HG02798 (cell line): ENCODE measurements around the gene CLSTN2.

ENCODE experiments used
- ATAC-seq: cut with Tn5 transposase; IDR thresholded peaks from one replicate; pipeline ENCODE4 v1.9.1; 2021; ENCODE audit warnings: mild to moderate bottlenecking; ENCODE audit not compliant: unreplicated experiment, poor library complexity

The CLSTN2 gene

DNA sequence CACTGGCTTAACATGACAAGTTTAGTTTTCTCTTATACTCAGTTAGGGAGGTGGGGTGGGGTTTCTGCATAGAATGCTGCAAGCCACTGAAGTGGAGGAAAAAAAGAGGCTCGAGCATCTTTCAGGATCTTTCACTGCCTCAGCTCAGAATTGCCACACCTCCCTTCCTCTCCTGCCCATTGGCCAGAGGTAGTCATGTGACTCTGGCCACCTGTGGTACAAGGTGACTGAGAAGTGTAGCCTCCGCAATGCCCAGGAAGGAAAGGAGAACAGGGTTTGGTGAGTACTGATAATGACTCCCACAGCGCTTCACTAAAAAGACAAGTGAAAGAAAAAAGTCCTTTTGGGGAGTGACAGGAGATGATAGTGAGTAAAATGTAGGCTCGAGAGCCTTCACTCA lies 618.6 kb downstream of the CLSTN2 start:
- ATAC-seq = no peak

DNA sequence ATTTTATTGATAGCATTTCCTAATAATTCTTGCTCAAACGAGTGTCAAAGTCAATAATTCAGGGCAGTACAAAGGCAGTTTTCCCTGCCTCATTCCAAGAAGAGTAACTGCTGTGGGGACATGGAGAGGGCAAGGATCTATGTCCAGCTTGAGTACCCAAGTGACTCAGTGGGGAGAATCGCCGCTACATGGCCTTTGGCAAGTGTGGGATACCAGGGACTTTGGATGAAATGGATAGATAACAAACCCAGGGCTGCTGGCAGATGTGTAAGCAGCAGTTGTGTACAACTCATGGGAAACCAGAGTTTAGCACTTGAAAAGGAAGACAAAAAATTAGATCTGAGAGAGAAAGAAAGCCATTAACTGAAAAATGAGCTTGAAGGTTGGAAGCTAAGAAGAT lies 620.7 kb downstream of the CLSTN2 start:
- ATAC-seq = no peak

DNA sequence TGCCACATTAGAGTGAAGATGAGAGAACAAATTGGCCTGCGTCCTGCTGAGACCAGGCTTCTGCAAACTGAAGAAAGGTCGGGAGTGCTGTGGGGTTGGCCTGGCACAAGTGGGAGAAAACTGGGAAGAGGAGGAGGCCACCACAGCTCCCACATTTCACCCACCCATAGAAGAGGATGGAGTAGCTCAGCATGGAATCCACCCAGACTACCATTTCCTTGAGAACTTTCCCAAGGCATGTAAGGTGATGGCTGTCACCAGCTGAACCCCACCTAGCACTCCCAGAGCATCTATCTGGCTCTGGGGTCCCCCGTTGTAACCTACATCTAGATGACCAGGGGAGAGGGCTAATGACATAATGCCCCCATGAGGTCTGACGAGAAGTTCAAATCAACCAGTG lies 622.5 kb downstream of the CLSTN2 start:
- ATAC-seq = no peak

DNA sequence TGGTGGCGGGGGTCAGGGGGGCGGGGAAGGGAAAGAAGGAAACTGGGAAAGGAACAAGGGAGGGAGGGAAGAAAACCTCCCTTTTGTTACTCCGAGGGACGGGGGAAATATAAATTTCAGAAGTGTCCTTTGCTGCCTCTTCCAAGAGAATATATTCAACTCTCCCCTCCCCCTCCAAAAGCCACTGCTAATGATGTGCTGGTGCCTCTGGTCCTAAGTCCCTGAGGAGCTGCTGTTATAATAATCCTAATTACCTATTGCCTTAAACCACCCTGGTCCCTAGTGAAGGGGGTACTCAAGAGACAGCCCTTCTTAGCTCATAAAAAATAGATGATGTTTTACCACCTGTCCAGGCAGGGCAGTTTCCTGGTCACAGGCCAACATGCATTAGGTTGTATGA lies 624.6 kb downstream of the CLSTN2 start:
- ATAC-seq = no peak

DNA sequence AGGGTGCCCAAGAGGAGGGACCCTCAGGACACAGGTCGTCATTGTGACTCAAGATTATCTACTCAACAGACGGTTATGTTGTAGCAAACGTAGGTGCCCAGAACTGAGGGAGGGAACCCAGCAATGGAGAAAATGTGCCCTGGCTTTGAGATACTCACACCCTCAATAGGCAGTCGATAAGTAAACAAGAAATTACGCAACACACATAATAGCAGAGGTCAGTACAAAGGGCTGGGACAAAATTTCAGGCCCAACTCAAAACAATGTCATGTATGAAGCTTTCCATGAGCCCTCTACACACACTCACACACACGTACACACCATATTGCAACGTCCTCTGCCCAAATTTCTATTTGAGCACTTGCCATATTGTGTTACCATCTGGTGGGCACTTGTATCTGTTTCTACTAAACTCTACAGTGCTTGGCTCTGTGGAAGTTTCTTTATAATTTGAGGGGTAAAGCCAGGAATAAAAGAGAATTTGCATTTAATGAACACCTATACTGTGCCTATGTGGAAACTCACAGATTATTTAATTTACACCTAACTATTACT lies 628.3 kb downstream of the CLSTN2 start:
- no peak for ATAC-seq

DNA sequence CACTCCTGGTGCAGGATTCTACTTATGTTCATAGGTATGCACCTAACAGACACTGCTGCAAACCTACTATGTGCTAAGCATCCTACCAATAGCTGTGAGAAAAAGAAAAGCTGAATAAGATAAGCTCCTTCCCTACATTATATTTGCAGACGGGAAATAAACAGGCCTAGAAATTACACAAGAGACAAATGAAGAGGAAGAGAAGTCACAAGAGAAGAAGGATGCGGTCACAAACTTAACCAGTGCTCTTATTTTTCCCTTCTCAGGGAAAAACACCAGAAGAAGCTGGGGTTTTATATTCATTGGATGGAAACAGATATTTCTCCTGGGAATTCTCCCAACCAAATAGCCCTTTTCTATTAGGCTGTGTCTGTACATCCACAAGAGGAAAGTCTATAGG lies 633.1 kb downstream of the CLSTN2 start:
- no peak for ATAC-seq

DNA sequence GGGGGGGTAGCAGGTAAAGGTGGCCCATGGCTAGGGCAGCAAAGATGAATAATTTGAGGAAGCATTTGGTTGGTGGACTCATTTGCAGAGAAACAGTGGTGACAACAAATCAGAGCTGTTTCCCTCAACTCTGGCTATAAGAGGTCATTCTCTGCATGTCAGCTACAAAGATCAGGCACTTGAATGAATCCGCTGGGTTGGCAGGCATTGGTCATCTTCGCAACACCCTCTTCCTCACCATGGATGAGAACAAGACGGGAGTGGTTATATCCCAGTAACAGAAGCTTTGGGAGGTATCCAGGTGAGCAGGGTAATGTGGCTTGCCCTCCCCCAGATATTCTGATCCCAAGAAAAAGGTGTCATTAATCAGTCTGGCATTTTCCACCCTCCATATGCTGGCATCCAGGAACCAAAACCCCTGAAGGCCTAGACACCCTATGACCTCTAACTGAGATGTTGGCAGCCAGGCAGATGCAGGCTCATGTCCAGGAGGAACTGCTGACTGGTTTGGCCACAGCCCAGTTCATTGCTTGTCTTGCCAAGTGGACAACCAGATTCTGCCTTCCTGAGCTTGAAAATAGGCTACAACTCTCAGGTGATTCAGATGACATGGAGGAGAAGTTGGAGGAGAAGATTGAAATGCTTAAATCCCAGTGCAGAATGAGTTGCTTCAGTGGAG lies 634.0 kb downstream of the CLSTN2 start:
- no peak for ATAC-seq

DNA sequence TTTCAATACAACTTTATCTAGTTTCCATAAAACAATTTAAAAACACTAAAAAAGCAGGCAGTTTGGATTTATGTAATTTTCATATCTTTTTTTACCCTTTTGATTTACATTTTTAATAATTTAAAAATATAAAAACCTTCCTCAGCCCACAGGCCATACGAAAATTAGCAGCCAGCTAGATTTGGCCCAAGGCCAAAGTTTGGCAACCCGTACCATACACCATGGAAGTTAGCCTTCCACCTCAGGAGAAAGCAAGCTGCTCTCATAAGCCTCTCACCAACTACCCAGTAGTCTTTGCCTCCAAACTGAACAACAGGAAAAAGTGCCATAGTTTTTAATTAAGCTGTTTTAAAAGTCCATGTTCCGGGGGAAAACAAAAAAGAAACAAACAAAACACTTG lies 635.6 kb downstream of the CLSTN2 start:
- no peak for ATAC-seq

DNA sequence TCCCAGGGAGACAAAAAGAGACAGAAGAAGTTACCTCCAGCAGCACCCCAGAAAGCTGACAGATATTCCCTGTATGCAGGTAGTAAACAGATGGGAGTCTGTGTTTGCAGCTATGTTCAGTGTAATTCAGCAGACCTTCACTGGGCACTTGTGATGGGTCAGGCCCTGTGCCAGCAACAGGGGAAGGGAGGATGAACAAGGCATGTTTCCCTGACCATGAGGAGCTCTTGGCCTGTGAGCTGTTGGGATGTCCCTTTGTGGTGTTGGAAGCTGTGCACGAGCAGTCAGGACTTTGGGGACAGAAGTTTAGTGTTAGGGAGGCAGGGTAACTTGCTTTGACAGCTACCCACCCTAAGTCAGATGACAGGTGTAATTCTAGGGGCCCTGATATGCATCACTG lies 636.9 kb downstream of the CLSTN2 start:
- ATAC-seq = no peak

DNA sequence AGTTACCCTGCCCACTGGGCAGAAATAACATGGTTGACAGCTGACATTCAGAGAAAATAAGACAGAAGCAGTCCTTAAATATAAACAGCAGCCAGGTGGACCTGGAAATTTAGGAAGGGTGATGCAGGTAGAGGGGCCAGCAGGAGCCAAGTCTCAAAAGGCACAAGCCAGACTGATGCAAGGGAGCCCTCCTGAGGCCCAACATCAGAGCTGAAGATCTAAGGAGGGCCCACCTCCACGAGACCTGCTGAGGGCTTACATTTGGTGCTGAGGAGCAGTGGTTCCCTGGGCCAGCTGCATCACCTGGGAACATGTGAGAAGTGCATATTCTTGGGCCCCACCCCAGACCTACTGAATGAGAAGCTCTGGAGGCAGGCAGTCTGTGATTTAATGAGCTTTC lies 637.3 kb downstream of the CLSTN2 start:
- ATAC-seq = no peak

DNA sequence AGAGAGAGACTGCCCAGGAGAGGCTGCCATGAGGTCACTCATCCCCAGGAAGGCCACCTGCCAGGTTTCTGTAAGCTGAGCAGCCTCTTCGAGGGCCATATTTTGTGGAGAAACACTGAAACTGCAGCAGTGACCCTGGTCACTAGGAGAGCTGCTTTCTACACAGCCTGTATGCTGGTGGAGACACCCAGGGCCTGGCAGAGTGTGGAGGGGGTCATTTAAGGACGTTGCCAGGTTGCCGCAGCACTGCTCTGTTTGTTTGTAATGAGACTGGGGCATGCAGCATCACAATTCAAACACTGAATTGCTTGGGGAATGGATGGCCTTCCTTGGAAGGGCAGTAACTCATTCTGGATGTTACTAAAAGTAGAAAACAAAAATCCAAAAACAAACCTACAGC lies 638.0 kb downstream of the CLSTN2 start:
- no peak for ATAC-seq

DNA sequence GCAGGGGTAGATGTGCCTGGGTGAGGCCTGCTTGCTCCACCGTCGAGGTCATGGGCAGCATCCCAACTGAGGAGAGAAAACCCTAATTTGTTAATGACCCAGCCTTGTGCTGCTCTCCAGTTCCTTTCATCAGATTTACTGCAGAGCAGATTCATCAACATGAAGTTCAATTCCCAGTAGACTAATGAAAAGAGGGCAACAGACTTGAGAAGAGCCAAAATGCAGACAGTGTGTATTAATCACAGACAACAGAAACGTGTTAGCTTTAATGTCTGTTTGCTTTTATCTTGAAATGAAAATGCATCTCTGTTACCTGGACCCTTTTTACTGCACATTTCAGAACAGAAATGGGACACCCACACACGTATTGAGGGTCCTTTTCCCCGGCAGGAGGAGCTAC lies 639.4 kb downstream of the CLSTN2 start:
- ATAC-seq = no peak

DNA sequence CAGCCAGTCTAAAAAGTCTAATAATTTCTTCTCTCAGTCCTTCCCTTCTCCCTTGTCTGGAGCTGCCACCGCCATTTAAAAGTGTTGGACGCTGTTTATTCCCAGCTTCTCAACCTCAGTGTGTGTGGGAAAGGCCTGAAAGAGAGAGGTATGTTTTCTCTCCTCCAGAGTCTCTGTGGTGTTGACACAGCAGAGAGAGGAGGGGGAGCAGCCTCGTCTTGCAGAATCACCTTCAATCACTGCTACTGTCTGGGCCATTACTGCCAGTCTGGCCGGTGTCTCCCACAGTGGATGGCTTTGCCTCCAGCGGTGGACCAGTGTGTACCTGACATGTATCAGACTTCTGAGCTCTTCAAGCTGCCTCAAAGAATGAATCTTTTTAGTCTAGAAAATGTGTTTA lies 641.5 kb downstream of the CLSTN2 start:
- ATAC-seq = no peak

DNA sequence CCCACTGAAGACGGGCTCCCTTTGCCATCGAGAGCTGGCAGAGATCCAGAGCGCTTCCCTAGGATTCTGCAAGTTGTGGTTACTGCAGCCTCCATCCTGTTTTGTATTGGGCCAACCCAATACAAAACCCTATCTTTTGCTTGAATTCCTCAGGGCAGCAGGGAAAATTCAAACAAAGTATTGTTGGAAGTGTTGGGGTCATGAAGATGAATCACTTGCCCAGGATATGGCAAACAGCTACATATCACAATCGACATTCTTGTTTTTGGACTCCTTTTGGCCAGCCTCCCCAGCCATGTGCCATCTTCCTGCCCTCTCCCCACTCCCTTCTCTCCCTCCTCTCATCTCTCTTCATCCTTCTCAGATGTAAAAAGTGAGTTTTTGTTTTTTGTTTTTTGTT lies 642.9 kb downstream of the CLSTN2 start:
- no peak for ATAC-seq

DNA sequence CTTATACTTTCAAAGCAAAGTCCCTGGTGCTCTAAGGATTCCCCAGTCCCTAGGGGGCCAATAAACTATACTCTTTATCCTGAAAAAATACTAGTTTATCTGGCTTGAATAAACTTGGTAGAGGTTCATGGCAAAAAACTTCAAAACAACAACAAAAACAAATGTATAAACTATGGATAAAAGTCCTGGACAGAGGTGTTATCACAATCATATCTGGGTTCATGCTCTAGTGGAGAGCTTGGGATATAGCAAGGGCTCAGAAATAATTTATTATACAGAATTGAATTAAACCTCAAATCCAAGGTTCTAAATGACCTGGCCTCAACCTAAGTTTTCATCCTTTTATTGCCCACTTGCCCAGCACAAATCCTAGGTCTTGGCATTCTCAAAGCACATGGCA lies 644.3 kb downstream of the CLSTN2 start:
- ATAC-seq = no peak

DNA sequence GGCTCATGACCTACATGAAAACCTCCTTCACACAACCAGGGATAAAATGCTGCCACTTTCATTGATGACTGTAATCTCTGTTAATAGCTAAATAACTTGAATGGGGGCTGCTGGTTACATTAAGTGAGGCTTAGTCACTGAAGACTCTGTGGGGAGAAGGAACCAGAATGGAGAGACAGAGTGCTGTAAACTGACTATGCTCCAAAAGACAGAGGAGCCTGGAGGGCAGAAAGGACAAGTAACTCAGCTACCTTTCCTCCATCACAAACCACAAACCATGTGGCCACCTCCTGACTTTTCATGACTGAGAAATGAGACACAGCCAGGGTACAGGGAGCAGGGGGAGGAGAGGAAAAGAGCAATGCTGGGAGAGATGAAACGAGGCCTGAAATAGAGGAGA lies 645.8 kb downstream of the CLSTN2 start:
- no peak for ATAC-seq

DNA sequence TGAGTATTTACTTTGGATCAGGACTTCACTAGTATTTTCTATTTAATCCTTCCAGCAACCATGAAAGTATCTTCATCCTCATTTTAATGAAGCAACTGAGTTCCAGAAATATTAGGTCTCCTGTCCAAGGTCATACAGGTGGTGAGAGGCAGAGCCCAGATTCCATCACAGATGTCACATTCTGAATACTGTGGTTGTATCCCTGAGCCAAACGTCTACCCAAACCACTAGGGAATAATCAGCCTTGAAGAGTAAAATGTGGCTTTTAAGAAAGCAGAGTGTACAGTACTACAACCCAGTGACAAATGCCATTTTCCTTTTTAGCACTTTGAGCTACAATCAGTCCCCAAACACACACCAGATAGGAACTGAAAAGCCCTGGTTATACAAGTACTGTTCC lies 649.6 kb downstream of the CLSTN2 start:
- ATAC-seq = no peak

DNA sequence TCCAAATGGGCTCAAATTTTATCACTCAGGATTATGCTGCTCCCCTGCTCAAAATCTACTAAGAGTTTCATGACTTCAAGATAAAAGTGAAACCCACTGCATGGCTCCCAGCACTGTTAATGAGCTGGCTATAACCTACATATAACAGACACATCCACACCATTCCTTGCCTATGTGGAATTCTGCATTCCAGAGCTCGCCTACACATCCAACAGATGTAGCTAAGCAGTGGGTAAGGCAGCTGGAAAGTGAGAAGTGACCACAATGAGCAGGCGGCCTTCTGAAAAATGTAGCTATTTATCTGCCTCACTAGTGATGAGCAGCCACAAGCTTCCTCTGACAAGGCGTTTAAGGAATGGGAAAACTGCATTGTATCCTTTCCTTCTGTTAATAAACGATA lies 650.8 kb downstream of the CLSTN2 start:
- ATAC-seq = no peak

DNA sequence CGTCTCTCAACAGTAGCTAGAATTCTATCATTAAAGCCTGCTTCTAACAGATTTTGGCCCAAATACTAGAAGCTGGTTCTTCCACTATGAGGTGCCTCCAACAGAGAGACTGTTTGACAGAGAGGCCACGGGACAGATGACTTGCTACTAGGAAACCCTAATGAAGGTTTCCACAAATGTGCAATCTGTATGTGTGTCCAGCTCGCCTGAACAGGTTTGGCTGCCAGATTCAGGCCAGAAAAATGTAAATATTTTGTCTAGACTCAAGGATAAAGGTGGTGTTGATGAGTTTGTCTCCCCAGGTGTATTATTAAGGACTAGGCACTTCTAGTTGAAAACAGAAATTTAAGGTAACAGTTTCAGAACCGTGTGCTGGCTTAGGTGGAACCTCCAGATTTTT lies 651.3 kb downstream of the CLSTN2 start:
- no peak for ATAC-seq

DNA sequence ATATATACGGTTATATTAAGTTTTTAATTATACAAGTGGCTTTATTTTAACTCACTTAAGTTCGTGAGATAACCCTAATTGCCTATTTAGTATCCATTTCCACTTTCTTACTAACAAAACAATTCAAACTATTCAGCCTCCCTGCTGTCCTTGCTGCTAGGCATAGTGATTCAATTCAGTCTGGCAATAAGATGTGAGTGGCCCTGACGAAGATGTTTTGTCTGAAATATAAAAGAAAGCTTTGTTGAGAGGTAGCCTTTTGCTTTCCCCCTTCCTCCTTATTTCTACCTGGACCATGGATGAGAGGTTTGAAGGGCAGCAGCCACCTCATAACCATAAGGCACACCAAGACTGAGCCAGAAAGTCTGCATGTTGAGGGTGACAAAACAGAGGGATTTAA lies 653.6 kb downstream of the CLSTN2 start:
- ATAC-seq = no peak

DNA sequence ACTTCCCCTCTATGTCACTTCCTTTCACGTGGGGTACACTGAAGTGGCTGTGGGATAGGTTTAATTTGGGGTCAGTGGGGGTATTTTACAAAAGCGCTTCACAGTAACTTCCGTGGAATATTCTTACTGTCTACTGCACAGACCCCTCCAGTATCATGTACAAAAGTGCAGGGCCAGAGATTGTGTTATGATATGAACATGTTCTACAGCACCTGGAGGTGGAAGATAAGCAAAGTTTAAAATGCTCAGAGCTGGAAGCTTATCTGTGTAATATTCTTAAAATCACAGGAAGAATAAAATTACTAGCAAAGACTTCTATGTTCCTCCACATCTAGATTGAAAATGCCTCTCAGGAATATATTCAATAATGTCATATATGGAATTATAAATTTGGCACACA lies 658.8 kb downstream of the CLSTN2 start:
- ATAC-seq = no peak

DNA sequence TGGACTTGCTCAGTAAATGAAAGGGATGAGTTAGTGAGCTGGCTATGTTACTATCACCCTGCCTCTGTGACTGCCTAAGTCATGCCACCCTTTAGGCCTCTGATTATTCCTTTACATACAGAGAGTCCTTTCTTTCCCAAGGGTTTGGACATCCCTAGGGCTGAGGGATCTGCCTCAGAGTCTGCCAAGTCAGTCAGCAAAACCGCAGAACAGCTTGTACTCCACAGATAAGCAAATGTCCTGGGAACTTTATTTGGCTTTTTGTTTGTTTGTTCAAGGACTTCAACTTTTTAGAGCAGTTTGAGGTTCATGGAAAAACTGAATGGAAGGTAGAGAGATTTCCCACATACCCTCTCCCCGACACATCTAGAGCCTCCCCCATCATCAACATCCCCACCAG lies 660.3 kb downstream of the CLSTN2 start:
- no peak for ATAC-seq

DNA sequence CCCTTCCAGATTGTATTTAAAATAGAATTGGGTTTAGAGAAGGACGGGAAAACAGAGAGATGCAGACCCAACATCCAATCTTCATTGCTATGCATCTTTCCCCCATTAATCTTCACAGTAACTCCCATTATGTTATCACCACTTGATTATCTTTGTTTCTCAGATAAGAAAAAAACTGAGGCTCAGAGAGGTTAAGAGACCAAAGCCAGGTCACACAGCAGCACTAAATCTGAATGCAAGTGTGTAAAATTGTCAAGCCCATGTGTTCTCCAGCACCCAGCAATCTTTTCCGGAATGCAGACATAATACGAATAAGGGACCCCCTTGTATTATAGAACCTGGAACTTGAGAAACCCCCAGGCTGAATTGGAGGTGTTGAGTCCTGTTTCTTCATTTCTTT lies 662.4 kb downstream of the CLSTN2 start:
- no peak for ATAC-seq
